Esophagus muscularis mucosa (tissue), 4 donors: ENCODE data around the gene GGT7.

Source experiments
- EP300 ChIP-seq: sonication (generic); formaldehyde crosslinking; IDR thresholded peaks from one replicate; pipeline ENCODE4 v1.6.1; 2017; ENCODE audit warnings: antibody characterized with exemption
- POLR2A ChIP-seq: fragments of 450-650 bp; IDR thresholded peaks from one replicate; pipeline ENCODE4 v1.6.1; 2017; ENCODE audit warnings: antibody characterized with exemption, moderate library complexity, mild to moderate bottlenecking, low read depth
- POLR2AphosphoS5 ChIP-seq, 2 donors: sonication (generic); formaldehyde crosslinking; IDR thresholded peaks; one replicate each; pipeline ENCODE4 v1.6.1; 2017; ENCODE audit warnings: antibody characterized with exemption in 2 of 2
- TF ChIP-seq, protein P1 (sequence below), 3 experiments: fragments of 200-600 bp in 2 of 3; fragments of 450-650 bp in 1 of 3; sonication (generic) in 2 of 3; IDR thresholded peaks; one replicate each; pipeline ENCODE4 v1.5.1; 2017 to 2019; ENCODE audit warnings: antibody characterized with exemption in 3 of 3, mild to moderate bottlenecking in 2 of 3, moderate library complexity in 1 of 3

DNA sequence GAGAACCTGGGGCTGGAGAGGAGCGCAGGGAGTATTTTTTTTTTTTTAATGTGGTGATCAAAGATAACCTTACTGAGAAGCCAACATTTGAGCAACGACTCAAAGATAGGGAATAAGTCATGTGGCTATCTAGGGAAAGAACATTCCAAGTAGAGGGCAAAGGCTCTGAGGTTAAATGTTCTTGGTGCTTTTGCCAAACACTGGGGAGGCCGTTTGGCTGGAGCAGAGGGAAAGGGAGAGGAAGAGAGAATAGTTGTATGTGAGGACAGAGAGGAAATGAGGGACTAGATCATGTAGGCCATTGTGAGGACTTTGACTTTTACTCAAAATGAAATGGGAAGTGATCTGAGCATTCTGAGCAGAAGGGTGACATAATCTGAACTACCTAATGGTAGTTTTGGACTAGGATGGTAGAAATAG, 31.6 kb upstream of the GGT7 start:
- TF ChIP-seq, protein P1, sequence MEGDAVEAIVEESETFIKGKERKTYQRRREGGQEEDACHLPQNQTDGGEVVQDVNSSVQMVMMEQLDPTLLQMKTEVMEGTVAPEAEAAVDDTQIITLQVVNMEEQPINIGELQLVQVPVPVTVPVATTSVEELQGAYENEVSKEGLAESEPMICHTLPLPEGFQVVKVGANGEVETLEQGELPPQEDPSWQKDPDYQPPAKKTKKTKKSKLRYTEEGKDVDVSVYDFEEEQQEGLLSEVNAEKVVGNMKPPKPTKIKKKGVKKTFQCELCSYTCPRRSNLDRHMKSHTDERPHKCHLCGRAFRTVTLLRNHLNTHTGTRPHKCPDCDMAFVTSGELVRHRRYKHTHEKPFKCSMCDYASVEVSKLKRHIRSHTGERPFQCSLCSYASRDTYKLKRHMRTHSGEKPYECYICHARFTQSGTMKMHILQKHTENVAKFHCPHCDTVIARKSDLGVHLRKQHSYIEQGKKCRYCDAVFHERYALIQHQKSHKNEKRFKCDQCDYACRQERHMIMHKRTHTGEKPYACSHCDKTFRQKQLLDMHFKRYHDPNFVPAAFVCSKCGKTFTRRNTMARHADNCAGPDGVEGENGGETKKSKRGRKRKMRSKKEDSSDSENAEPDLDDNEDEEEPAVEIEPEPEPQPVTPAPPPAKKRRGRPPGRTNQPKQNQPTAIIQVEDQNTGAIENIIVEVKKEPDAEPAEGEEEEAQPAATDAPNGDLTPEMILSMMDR (IDR thresholded peaks at IDR 0.05): no peak
- no peak for TF ChIP-seq EP300
- no peak for TF ChIP-seq POLR2A
- no peak for TF ChIP-seq POLR2AphosphoS5 (IDR thresholded peaks at IDR 0.05)
